Endometrium (tissue), 2 donors: ENCODE results near the gene IAH1.

ENCODE experiments used
- FAIRE-seq: peaks from 2 replicates; lab custom pipeline; 2012; peaks lifted over from hg19 to GRCh38; lab: Jason Lieb, UNC
- donor health status: control.
- donor health status: control.

IAH1 gene

GRCh38 chr2:9527995-9528787 lies 53.8 kb downstream of the IAH1 start:
- FAIRE-seq, result no peak

DNA sequence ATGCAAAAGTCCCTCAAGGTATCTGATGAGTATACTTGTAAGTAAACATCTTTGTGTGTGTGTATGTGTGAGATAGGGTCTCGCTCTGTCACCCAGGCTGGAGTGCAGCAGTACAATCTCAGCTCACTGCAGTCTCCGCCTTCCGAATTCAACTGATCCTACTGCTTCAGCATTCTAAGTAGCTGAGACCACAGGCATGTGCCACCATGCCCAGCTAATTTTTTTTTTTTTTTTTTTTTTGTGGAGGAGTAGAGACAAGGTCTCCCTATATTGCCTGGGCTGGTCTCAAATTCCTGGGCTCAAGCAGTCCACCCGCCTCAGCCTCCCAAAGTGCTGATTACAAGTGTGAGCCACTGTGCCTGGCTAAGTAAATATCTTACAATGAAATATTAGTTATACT lies 58.1 kb downstream of the IAH1 start:
- no peak for FAIRE-seq

GRCh38 chr2:9533663-9534062 lies 59.3 kb downstream of the IAH1 start:
- no peak for FAIRE-seq

GRCh38 chr2:9535177-9535576 lies 60.8 kb downstream of the IAH1 start:
- FAIRE-seq, result no peak

DNA sequence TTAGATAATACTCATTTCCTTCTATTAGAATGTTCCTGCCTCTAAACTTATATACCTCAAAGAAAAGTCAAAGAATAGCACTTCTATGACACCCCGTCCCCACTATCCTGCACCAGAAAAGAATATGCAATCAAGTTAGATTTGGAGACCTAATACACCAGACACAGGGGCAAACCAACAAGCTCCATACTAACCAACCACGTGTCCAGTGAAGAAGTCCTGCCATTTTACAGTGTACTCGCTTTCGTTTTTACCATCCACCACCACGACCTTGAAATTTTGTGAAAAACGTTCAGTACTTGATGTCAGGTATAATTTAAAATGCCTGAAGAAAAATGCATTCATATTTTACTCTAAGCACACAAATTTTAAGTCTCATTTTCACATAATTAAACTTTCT lies 62.2 kb downstream of the IAH1 start:
- no peak for FAIRE-seq

DNA sequence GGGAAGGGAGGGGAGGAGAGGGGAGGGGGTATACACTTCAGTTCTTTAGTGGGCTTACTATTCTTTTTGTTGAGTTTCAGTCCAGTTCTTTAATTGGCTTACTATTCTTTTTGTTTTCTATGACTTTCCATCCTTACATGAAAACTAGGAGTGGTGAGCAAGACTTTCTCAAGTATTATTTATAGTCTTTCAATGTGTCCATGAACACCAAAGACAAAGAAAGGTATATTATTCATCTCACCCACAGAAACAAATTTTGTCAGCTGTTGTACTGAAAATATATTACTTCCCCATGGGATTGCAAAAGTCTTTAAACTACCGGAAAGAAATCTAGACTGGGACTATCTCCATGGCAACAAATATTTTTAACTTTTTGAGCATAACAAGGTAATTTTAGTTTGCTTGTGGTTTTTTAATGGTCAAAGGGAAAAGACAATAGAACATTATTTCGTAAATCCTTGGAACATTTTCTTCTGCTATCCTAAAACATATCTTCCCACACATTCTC lies 63.7 kb downstream of the IAH1 start:
- peak; percentile 94 for FAIRE-seq
